Colonic mucosa (tissue), 4 donors: ENCODE results near the gene CDK4. TPM values are rescaled to one million over a fixed set of nuclear protein-coding genes. Genes with fewer than 3 reads are reported as not detected.

Experiments used
- DNase-seq: peaks from one replicate; pipeline ENCODE4 v3.0.0-alpha.2; 2020
- H3K27ac ChIP-seq: fragments of 200-600 bp; one replicate; pipeline ENCODE4 v1.8.0; 2021
- H3K27me3 ChIP-seq: fragments of 200-600 bp; one replicate; pipeline ENCODE4 v1.8.0; 2021
- H3K36me3 ChIP-seq: fragments of 200-600 bp; one replicate; pipeline ENCODE4 v1.8.0; 2021
- H3K4me1 ChIP-seq: fragments of 200-600 bp; one replicate; pipeline ENCODE4 v1.8.0; 2021; ENCODE audit warnings: mild to moderate bottlenecking
- H3K4me3 ChIP-seq: fragments of 200-600 bp; one replicate; pipeline ENCODE4 v1.8.0; 2021
- H3K9ac ChIP-seq, 2 donors: one replicate each; pipeline ENCODE4 v1.7.0; 2013; ENCODE audit warnings: control low read depth in 2 of 2, low read depth in 2 of 2, low read length in 2 of 2
- H3K9me3 ChIP-seq: fragments of 200-600 bp; one replicate; pipeline ENCODE4 v1.8.0; 2021
- intact Hi-C: fragments of 100-400 bp; cut with DNase I; formaldehyde crosslinking; loops from one replicate; pipeline ENCODE4 v1.14.1; 2022
- total RNA-seq, 2 donors: library from RNA; stranded (reverse); fragmentation: NEBNext Ultra II Directional in 1 of 2; extraction: Animal tissue kit (Norgen Biotek cat#: 25700) in 1 of 2; gene quantifications; one replicate each; pipeline ENCODE4 v1.2.1, GENCODE V29; 2021
- TF ChIP-seq, protein P1 (sequence below): fragments of 200-600 bp; IDR thresholded peaks from one replicate; pipeline ENCODE4 v1.8.0; 2022; ENCODE audit warnings: antibody characterized with exemption, mild to moderate bottlenecking
- donor health status: healthy.
- donor health status: DM: no; HTN: no; CAD: no.
- donor health status: DM: no; HTN: no; CAD: no.

The CDK4 gene
- total RNA-seq, 2 donors from 2014 or later, result 45.7 to 121 TPM

DNA sequence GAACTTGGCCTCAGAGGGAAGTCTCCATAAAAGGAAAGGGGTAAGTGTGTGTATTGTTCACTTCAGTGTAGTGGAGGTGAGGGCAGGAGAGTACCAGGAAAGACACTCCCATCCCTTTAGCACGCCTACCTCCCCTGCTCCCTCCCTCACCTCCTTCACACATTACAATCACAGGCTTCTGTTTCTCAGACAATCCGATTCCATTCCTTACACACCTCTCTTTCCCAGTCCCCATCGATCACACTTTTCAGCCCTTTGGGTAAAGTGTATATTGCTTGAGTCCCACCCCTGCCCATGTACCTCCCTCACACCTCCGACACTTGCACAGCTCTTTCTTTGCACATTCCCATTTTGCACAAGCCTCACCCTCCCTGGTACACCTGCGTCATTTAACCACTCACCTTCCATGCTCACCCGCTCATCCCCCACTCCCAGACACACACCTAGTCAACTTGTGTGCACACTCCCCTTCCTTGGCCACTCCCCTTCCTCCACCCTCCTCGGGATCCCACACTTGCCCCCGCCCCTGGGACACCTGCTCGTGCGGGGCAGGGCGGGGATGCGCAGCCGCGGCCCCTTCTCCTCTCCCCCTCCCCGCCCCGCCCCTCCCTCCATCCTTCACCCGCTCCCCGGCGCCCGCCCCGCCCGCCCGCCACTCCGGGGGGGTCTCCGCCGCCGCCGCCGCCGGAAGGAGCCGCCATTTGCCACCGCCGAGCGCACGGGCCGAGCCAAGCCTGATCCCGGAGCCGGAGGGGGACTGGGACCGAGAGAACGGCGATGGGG lies 2.5 kb upstream of the CDK4 start, which contains the start of gene MARCHF9:
Gene MARCHF9, plus strand, starts transcription at position 693 of the 783 bp plus-strand sequence. CDS start 426 bp downstream, outside the sequence.
- Histone ChIP-seq H3K9ac (peak within 1 kb of the TSS; percentile 70 to 80), H3K36me3 (no peaks in the 10 kb centered on the region), H3K4me1 (no peaks in the 10 kb centered on the region), H3K27me3 (no peaks in the 10 kb centered on the region), H3K4me3 (peak within 1 kb of the TSS; percentile 59), H3K27ac (peak within 1 kb of the TSS; percentile 72), H3K9me3 (no peaks in the 10 kb centered on the region)
- intact Hi-C loops, result no loop called here
- TF ChIP-seq, protein P1, sequence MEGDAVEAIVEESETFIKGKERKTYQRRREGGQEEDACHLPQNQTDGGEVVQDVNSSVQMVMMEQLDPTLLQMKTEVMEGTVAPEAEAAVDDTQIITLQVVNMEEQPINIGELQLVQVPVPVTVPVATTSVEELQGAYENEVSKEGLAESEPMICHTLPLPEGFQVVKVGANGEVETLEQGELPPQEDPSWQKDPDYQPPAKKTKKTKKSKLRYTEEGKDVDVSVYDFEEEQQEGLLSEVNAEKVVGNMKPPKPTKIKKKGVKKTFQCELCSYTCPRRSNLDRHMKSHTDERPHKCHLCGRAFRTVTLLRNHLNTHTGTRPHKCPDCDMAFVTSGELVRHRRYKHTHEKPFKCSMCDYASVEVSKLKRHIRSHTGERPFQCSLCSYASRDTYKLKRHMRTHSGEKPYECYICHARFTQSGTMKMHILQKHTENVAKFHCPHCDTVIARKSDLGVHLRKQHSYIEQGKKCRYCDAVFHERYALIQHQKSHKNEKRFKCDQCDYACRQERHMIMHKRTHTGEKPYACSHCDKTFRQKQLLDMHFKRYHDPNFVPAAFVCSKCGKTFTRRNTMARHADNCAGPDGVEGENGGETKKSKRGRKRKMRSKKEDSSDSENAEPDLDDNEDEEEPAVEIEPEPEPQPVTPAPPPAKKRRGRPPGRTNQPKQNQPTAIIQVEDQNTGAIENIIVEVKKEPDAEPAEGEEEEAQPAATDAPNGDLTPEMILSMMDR, result no peak
- DNase-seq, result peak; percentile 93

DNA sequence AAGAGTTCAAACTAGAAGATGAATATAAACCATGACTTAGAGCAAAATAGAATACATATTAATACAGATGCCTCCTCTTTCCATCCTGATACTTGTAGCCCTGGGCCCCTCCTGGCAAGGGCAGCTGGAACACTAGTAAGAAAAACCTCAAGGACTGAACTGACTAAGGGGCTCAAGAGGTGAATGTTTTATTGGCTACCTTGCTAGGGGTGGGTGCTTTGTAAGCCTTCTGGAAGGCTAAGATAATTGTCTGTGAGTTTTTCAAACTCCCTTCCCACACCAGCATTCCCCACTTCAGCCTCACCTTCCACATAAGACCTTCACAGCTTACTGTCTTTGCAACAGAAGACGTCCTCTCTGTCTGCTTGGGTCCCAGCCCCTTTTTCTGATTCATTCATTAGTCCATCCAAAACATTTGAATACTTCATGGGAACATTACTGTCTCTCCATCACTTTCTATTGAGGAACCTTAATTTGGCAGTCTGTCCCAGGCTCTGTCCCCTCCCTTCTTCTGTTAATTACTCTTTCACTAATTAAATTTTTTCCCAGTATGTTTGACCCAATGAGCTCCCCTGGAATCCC lies 1.7 kb upstream of the CDK4 start:
- peaks cover 6% of the 10 kb centered on the region for H3K36me3 ChIP-seq
- H3K4me1 ChIP-seq, result no peaks in the 10 kb centered on the region
- no peaks in the 10 kb centered on the region for H3K27me3 ChIP-seq
- H3K9me3 ChIP-seq, result no peaks in the 10 kb centered on the region
- no peak overlapping the region for H3K9ac ChIP-seq
- DNase-seq, result no peak
- H3K4me3 ChIP-seq, result no peak overlapping the region
- TF ChIP-seq, protein P1, result no peak
- H3K27ac ChIP-seq, result peak overlapping the region; percentile 72
- intact Hi-C loops, result no loop called here

DNA sequence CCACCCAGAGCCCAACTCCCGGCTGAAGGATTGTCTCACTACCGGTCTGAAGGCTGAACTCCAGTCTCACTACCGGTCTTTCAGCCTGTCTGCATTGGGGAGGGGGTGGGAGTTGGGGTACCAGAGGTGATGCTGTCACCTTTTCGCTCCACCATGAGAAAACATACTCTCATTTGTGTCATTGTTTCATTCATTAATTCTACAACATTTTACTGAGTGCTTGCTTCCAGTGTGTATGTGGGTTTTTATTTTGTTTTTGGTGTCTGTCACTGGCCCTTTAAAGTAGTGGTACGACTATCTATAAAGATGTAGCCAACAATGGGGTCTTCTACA lies 524 bp upstream of the CDK4 start:
- no peak for DNase-seq
- TF ChIP-seq, protein P1, result no peak
- intact Hi-C loops, result no loop called here
- H3K9me3 ChIP-seq, result no peaks in the 10 kb centered on the region
- peak overlapping the region in 1 of 2 donors; percentile 35 for H3K9ac ChIP-seq
- H3K4me3 ChIP-seq, result peak overlapping the region; percentile 73
- no peaks in the 10 kb centered on the region for H3K27me3 ChIP-seq
- no peak overlapping the region for H3K27ac ChIP-seq
- H3K4me1 ChIP-seq, result no peaks in the 10 kb centered on the region
- peaks cover 6% of the 10 kb centered on the region for H3K36me3 ChIP-seq

DNA sequence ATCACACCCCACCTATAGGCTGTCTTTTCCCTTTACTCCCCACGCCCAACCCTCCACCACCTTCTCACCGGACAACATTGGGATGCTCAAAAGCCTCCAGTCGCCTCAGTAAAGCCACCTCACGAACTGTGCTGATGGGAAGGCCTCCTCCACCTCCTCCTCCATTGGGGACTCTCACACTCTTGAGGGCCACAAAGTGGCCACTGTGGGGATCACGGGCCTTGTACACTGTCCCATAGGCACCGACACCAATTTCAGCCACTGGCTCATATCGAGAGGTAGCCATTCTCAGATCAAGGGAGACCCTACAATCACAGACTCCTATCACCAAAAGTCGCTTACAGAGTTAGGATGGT lies 700 bp downstream of the CDK4 start:
- DNase-seq, result no peak
- TF ChIP-seq, protein P1, result no peak
- H3K4me1 ChIP-seq, result no peaks in the 10 kb centered on the region

DNA sequence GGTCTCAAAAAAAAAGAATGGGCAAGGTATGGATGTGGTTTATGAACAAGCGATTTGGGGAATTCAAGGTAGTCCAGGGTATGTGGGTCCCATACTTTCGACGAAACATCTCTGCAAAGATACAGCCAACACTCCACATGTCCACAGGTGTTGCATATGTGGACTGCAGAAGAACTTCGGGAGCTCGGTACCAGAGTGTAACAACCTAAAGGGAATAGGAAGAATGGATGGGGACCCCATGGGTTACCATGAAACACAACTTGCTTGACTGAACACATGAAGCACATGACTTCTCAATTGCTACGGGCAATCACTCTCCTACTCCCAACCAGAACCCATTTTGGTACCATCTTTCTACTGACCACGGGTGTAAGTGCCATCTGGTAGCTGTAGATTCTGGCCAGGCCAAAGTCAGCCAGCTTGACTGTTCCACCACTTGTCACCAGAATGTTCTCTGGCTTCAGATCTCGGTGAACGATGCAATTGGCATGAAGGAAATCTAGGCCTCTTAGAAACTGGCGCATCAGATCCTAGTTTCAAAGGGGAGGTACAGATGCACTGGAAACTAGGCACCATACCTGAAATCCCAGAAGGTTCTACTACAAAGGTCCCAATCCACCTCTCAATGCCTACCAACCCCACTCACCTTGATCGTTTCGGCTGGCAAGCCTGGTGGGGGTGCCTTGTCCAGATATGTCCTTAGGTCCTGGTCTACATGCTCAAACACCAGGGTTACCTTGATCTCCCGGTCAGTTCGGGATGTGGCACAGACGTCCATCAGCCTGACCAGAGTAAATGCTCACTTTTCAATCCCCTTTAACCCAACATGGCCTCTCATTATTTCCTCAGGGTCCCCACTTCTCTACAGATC lies 1.3 kb downstream of the CDK4 start:
- intact Hi-C loops, result no loop called here
- Histone ChIP-seq H3K36me3 (peaks cover 6% of the 10 kb centered on the region), H3K4me3 (peak overlapping the region; percentile 73), H3K4me1 (no peaks in the 10 kb centered on the region), H3K27me3 (no peaks in the 10 kb centered on the region), H3K27ac (no peak overlapping the region), H3K9ac (peak overlapping the region in 1 of 2 donors; percentile 84), H3K9me3 (no peaks in the 10 kb centered on the region)
- no peak for DNase-seq
- TF ChIP-seq, protein P1, result no peak

More for the DNA sequence above, 700 bp downstream of the CDK4 start:
- Histone ChIP-seq H3K4me3 (peak overlapping the region; percentile 73), H3K27me3 (no peaks in the 10 kb centered on the region), H3K36me3 (peaks cover 6% of the 10 kb centered on the region), H3K9me3 (no peaks in the 10 kb centered on the region), H3K9ac (peak overlapping the region; percentile 74 to 84), H3K27ac (peak overlapping the region; percentile 64)
- intact Hi-C loops, result no loop called here
